ENCODE results near the gene TTN.

The TTN gene

DNA sequence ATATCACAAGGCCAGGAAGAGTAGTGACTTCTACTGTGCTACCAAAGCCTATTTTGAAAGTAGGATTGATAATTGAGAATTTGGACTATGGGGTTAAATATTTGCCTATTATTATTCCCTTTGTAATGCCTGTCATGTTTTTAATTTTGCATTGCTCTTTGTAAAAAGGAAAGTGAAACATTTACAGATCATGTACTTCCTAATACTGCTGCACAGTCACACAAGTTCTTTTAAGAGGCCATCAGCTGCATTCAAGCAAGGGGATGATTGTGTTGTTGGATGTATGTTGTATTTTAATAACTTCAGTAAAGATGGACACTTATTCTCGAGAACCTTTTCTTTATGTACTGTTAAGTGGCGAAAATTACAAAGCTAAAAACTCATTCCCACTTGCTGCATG, 256.9 kb downstream of the TTN start:
- H2BK120ac ChIP-seq (ENCODE audit: low read depth, low read length): no peak overlapping the region
- no CpG with 5 or more reads among the region's 2 CpGs for WGBS

DNA sequence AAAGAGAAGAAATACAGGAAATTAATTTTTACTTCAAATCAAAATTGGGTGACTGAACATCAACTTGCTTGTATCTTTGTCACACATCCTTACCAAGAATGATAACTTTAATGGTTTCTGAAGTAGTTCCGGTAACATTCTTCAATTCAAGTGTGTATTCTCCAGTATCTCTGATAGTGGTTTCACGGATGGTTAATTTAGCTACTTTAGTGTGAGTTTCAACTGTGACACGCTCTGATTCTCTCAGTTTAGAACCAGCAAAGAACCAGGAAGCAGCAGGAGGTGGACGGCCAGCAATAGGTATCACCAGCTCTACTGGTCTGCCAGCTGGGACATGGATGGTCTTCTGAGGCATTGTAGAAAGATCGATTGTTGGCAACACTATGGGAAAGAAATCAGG, 264.7 kb downstream of the TTN start:
- no peak overlapping the region for H4K8ac ChIP-seq (ENCODE audit: low read length)

More for the DNA sequence above, 256.9 kb downstream of the TTN start:
- Histone ChIP-seq H3K27me3 (ENCODE audit: control insufficient read depth in 1 of 2, insufficient read depth in 1 of 2, low read length in 2 of 2) (no peaks in the 10 kb centered on the region), H3K14ac (ENCODE audit: low read length in 2 of 2) (no peak overlapping the region), H2BK15ac (ENCODE audit: low read depth, poor library complexity, severe bottlenecking) (no peak overlapping the region), H4K91ac (ENCODE audit: low read length) (no peak overlapping the region), H2BK12ac (ENCODE audit: low read length in 2 of 2) (no peak overlapping the region), H3K79me1 (replicated peaks; ENCODE audit: low read length, poor library complexity, severe bottlenecking) (peaks cover 9% of the 10 kb centered on the region), H4K8ac (ENCODE audit: low read length) (no peak overlapping the region), H3K9me3 (ENCODE audit: control insufficient read depth, low read length) (no peaks in the 10 kb centered on the region), H3K27ac (ENCODE audit: low read length, poor library complexity, severe bottlenecking) (no peak overlapping the region), H2BK5ac (ENCODE audit: low read depth, low read length, poor library complexity, severe bottlenecking) (no peak overlapping the region), H3K4me2 (ENCODE audit: low read length, poor library complexity, severe bottlenecking) (no peak overlapping the region), H3K4ac (ENCODE audit: low read depth in 1 of 2, low read length in 2 of 2) (no peak overlapping the region), H3K9ac (ENCODE audit: low read length) (no peak overlapping the region), H2AK5ac (ENCODE audit: low read length, severe bottlenecking) (no peak overlapping the region), H2AFZ (ENCODE audit: low read depth, low read length) (no peak overlapping the region), H3K4me1 (ENCODE audit: control insufficient read depth, insufficient read depth, low read depth, low read length) (no peaks in the 10 kb centered on the region), H3K18ac (ENCODE audit: low read depth in 1 of 2, low read length in 2 of 2) (no peak overlapping the region), H3K36me3 (ENCODE audit: control insufficient read depth in 1 of 2, insufficient read depth in 2 of 2, low read depth in 1 of 2, low read length in 2 of 2) (peaks cover 13 to 41% of the 10 kb centered on the region in 2 experiments), H3K4me3 (ENCODE audit: insufficient read depth in 1 of 2, low read depth in 1 of 2, low read length in 2 of 2) (no peak overlapping the region), H3K23ac (ENCODE audit: low read length in 2 of 2) (no peak overlapping the region)
- no peak for DNase-seq

DNA sequence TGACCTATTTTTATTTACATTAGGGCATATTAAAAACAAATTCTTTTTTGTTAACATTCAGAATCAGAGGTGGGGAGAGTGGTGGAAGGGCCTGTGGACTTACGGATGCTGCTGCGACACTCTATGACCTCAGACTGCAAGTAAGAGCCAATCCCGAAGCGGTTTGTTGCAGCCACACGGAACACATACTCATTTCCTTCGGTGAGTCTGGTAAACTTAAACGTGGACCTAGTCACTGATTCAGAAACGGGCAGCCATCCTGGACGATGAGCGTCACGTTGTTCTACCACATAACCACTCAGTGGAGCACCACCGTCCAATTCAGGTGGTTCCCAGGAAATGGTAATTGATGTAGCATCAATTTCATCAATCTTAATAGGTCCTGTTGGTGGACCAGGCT, 265.1 kb downstream of the TTN start:
- Histone ChIP-seq H3K27me3 (ENCODE audit: control insufficient read depth in 1 of 2, insufficient read depth in 1 of 2, low read length in 2 of 2) (no peaks in the 10 kb centered on the region), H3K4me3 (ENCODE audit: insufficient read depth in 1 of 2, low read depth in 1 of 2, low read length in 2 of 2) (no peak overlapping the region), H2AFZ (ENCODE audit: low read depth, low read length) (no peak overlapping the region), H2BK120ac (ENCODE audit: low read depth, low read length) (no peak overlapping the region), H2BK15ac (ENCODE audit: low read depth, poor library complexity, severe bottlenecking) (no peak overlapping the region), H3K4ac (ENCODE audit: low read depth in 1 of 2, low read length in 2 of 2) (no peak overlapping the region), H3K18ac (ENCODE audit: low read depth in 1 of 2, low read length in 2 of 2) (no peak overlapping the region), H3K27ac (ENCODE audit: low read length, poor library complexity, severe bottlenecking) (no peak overlapping the region), H2AK5ac (ENCODE audit: low read length, severe bottlenecking) (no peak overlapping the region), H3K4me2 (ENCODE audit: low read length, poor library complexity, severe bottlenecking) (no peak overlapping the region), H2BK5ac (ENCODE audit: low read depth, low read length, poor library complexity, severe bottlenecking) (no peak overlapping the region), H3K23ac (ENCODE audit: low read length in 2 of 2) (no peak overlapping the region), H3K79me1 (replicated peaks; ENCODE audit: low read length, poor library complexity, severe bottlenecking) (peaks cover 20% of the 10 kb centered on the region), H3K9ac (ENCODE audit: low read length) (no peak overlapping the region), H3K36me3 (ENCODE audit: control insufficient read depth in 1 of 2, insufficient read depth in 2 of 2, low read depth in 1 of 2, low read length in 2 of 2) (peaks cover 16 to 80% of the 10 kb centered on the region in 2 experiments), H3K4me1 (ENCODE audit: control insufficient read depth, insufficient read depth, low read depth, low read length) (peaks cover 3% of the 10 kb centered on the region), H3K9me3 (ENCODE audit: control insufficient read depth, low read length) (no peaks in the 10 kb centered on the region), H2BK12ac (ENCODE audit: low read length in 2 of 2) (no peak overlapping the region), H4K91ac (ENCODE audit: low read length) (no peak overlapping the region), H4K8ac (ENCODE audit: low read length) (no peak overlapping the region), H3K14ac (ENCODE audit: low read length in 2 of 2) (no peak overlapping the region)
- DNase-seq: no peak
- WGBS: 92% methylated on average over 11 of the region's 12 CpGs

More for the DNA sequence above, 264.7 kb downstream of the TTN start:
- no peak overlapping the region for H3K27ac ChIP-seq (ENCODE audit: low read length, poor library complexity, severe bottlenecking)
- H3K27me3 ChIP-seq (ENCODE audit: control insufficient read depth in 1 of 2, insufficient read depth in 1 of 2, low read length in 2 of 2): no peaks in the 10 kb centered on the region
- WGBS: 93% methylated on average over 5 of the region's 5 CpGs
- H3K23ac ChIP-seq (ENCODE audit: low read length in 2 of 2): no peak overlapping the region
- no peak overlapping the region for H3K4me2 ChIP-seq (ENCODE audit: low read length, poor library complexity, severe bottlenecking)
- no peak overlapping the region for H3K9ac ChIP-seq (ENCODE audit: low read length)
- H2BK5ac ChIP-seq (ENCODE audit: low read depth, low read length, poor library complexity, severe bottlenecking): no peak overlapping the region
- DNase-seq: no peak
- no peak overlapping the region for H2AFZ ChIP-seq (ENCODE audit: low read depth, low read length)
- no peak overlapping the region for H3K18ac ChIP-seq (ENCODE audit: low read depth in 1 of 2, low read length in 2 of 2)
- H3K9me3 ChIP-seq (ENCODE audit: control insufficient read depth, low read length): no peaks in the 10 kb centered on the region
- H4K91ac ChIP-seq (ENCODE audit: low read length): no peak overlapping the region
- H3K14ac ChIP-seq (ENCODE audit: low read length in 2 of 2): no peak overlapping the region
- peaks cover 3% of the 10 kb centered on the region for H3K4me1 ChIP-seq (ENCODE audit: control insufficient read depth, insufficient read depth, low read depth, low read length)
- H3K36me3 ChIP-seq (ENCODE audit: control insufficient read depth in 1 of 2, insufficient read depth in 2 of 2, low read depth in 1 of 2, low read length in 2 of 2): peaks cover 16 to 77% of the 10 kb centered on the region in 2 experiments
- no peak overlapping the region for H2BK15ac ChIP-seq (ENCODE audit: low read depth, poor library complexity, severe bottlenecking)
- peaks cover 20% of the 10 kb centered on the region for H3K79me1 ChIP-seq (replicated peaks; ENCODE audit: low read length, poor library complexity, severe bottlenecking)
- H3K4me3 ChIP-seq (ENCODE audit: insufficient read depth in 1 of 2, low read depth in 1 of 2, low read length in 2 of 2): no peak overlapping the region
- H2BK12ac ChIP-seq (ENCODE audit: low read length in 2 of 2): no peak overlapping the region
- no peak overlapping the region for H2BK120ac ChIP-seq (ENCODE audit: low read depth, low read length)
- H3K4ac ChIP-seq (ENCODE audit: low read depth in 1 of 2, low read length in 2 of 2): no peak overlapping the region
- no peak overlapping the region for H2AK5ac ChIP-seq (ENCODE audit: low read length, severe bottlenecking)

DNA sequence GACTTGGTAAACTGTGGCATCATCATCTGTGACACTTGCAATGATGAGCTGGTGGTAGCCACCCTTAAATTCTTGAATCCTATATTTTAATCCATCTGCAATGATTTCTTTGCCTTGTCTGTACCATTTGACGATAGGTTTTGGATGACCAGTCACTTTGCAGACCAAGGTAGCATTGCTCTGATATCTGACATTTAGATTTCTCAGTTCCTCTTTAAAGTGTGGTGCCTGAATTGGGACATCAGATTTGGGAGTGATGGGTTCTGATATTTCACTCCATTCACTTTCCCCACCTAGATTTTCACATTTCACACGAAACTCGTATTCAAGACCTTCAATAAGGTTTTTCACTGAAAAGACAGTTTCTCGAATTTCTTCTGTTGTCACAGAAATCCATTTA, 271.2 kb downstream of the TTN start:
- H3K4ac ChIP-seq (ENCODE audit: low read depth in 1 of 2, low read length in 2 of 2): no peak overlapping the region
- H3K23ac ChIP-seq (ENCODE audit: low read length in 2 of 2): no peak overlapping the region
- no peak overlapping the region for H2AK5ac ChIP-seq (ENCODE audit: low read length, severe bottlenecking)
- H3K14ac ChIP-seq (ENCODE audit: low read length in 2 of 2): no peak overlapping the region
- no peak overlapping the region for H3K18ac ChIP-seq (ENCODE audit: low read depth in 1 of 2, low read length in 2 of 2)
- no peak overlapping the region for H3K4me2 ChIP-seq (ENCODE audit: low read length, poor library complexity, severe bottlenecking)
- no peaks in the 10 kb centered on the region for H3K9me3 ChIP-seq (ENCODE audit: control insufficient read depth, low read length)
- DNase-seq: no peak
- H3K27me3 ChIP-seq (ENCODE audit: control insufficient read depth in 1 of 2, insufficient read depth in 1 of 2, low read length in 2 of 2): no peaks in the 10 kb centered on the region
- peaks cover 51% of the 10 kb centered on the region for H3K79me1 ChIP-seq (replicated peaks; ENCODE audit: low read length, poor library complexity, severe bottlenecking)
- H3K36me3 ChIP-seq (ENCODE audit: control insufficient read depth in 1 of 2, insufficient read depth in 2 of 2, low read depth in 1 of 2, low read length in 2 of 2): peaks cover 28 to 91% of the 10 kb centered on the region in 2 experiments
- H4K8ac ChIP-seq (ENCODE audit: low read length): no peak overlapping the region
- 89% methylated on average over 4 of the region's 4 CpGs for WGBS
- H2AFZ ChIP-seq (ENCODE audit: low read depth, low read length): no peak overlapping the region
- no peak overlapping the region for H3K27ac ChIP-seq (ENCODE audit: low read length, poor library complexity, severe bottlenecking)
- H2BK5ac ChIP-seq (ENCODE audit: low read depth, low read length, poor library complexity, severe bottlenecking): no peak overlapping the region
- H2BK120ac ChIP-seq (ENCODE audit: low read depth, low read length): no peak overlapping the region
- no peak overlapping the region for H2BK15ac ChIP-seq (ENCODE audit: low read depth, poor library complexity, severe bottlenecking)
- H2BK12ac ChIP-seq (ENCODE audit: low read length in 2 of 2): no peak overlapping the region
- no peak overlapping the region for H4K91ac ChIP-seq (ENCODE audit: low read length)
- H3K4me3 ChIP-seq (ENCODE audit: insufficient read depth in 1 of 2, low read depth in 1 of 2, low read length in 2 of 2): no peak overlapping the region
- no peaks in the 10 kb centered on the region for H3K4me1 ChIP-seq (ENCODE audit: control insufficient read depth, insufficient read depth, low read depth, low read length)
- H3K9ac ChIP-seq (ENCODE audit: low read length): no peak overlapping the region

Data from mesenchymal stem cell (in vitro differentiated cells and primary cell).